ENCODE data around the gene RNF220.

Gene RNF220

DNA sequence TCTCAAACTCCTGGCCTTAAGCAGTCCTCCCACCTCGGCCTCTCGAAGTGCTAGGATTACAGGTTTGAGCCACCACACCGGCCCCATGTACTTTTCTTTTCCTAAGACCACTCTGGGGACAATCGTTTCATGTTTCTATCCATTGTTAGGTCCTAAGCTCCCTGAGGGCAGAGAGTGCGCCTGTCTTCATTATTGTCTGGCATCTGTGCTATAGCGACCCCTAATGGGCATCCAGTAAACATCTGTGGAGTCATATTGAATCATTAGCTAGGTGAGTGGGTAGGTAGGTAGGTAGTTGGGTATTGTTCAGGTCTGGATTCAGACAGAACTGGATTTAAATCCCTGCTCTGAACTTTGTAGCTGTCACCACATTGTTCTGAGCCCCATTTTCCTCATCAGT lies 203.1 kb downstream of the RNF220 start:
- Histone ChIP-seq H4K20me1 (ENCODE audit: insufficient read depth, low read length, poor library complexity, severe bottlenecking) (no peaks in the 10 kb centered on the region), H3K27me3 (ENCODE audit: insufficient read depth, low read length, poor library complexity, severe bottlenecking) (no peaks in the 10 kb centered on the region), H3K4me1 (ENCODE audit: insufficient read depth, low read length, poor library complexity, severe bottlenecking) (no peaks in the 10 kb centered on the region), H3K9me2 (replicated peaks; ENCODE audit: low read depth, low read length) (no peaks in the 10 kb centered on the region), H3K9me3 (ENCODE audit: insufficient read depth, low read depth, low read length) (no peaks in the 10 kb centered on the region), H3K9ac (ENCODE audit: low read depth, low read length, poor library complexity, severe bottlenecking) (no peak overlapping the region), H3K4me3 (ENCODE audit: low read length, poor library complexity, severe bottlenecking) (no peak overlapping the region), H3K4me2 (ENCODE audit: low read depth, low read length, poor library complexity, severe bottlenecking) (no peak overlapping the region), H3F3A (ENCODE audit: low read depth) (no peaks in the 10 kb centered on the region), H3K36me3 (ENCODE audit: insufficient read depth, low read length) (peaks cover 3% of the 10 kb centered on the region; the same call in 1 of the 2 replicates), H2AFZ (ENCODE audit: low read length) (no peak overlapping the region), H3K79me2 (ENCODE audit: insufficient read depth, low read length) (no peaks in the 10 kb centered on the region)
- TF ChIP-seq, protein P1, sequence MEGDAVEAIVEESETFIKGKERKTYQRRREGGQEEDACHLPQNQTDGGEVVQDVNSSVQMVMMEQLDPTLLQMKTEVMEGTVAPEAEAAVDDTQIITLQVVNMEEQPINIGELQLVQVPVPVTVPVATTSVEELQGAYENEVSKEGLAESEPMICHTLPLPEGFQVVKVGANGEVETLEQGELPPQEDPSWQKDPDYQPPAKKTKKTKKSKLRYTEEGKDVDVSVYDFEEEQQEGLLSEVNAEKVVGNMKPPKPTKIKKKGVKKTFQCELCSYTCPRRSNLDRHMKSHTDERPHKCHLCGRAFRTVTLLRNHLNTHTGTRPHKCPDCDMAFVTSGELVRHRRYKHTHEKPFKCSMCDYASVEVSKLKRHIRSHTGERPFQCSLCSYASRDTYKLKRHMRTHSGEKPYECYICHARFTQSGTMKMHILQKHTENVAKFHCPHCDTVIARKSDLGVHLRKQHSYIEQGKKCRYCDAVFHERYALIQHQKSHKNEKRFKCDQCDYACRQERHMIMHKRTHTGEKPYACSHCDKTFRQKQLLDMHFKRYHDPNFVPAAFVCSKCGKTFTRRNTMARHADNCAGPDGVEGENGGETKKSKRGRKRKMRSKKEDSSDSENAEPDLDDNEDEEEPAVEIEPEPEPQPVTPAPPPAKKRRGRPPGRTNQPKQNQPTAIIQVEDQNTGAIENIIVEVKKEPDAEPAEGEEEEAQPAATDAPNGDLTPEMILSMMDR (conservative IDR thresholded peaks at IDR 0.05; ENCODE audit: low read length): peak; percentile 38
- no peak for TF ChIP-seq EZH2phosphoT487 (IDR thresholded peaks at IDR 0.05; ENCODE audit: borderline replicate concordance)

- H2AFZ ChIP-seq (ENCODE audit: low read length): no peak overlapping the region
- H3K4me2 ChIP-seq (ENCODE audit: low read depth, low read length, poor library complexity, severe bottlenecking): no peak overlapping the region
Measured at GRCh38 chr1:44609412-44609767, 204.3 kb downstream of the RNF220 start.

GRCh38 chr1:44609768-44610526 lies 204.9 kb downstream of the RNF220 start:
- Histone ChIP-seq H3K4me1 (ENCODE audit: insufficient read depth, low read length, poor library complexity, severe bottlenecking) (no peaks in the 10 kb centered on the region), H3K4me2 (ENCODE audit: low read depth, low read length, poor library complexity, severe bottlenecking) (no peak overlapping the region), H3K9me2 (replicated peaks; ENCODE audit: low read depth, low read length) (no peaks in the 10 kb centered on the region), H3K9ac (ENCODE audit: low read depth, low read length, poor library complexity, severe bottlenecking) (no peak overlapping the region), H3K4me3 (ENCODE audit: low read length, poor library complexity, severe bottlenecking) (no peak overlapping the region), H3K9me3 (ENCODE audit: insufficient read depth, low read depth, low read length) (no peaks in the 10 kb centered on the region), H3K79me2 (ENCODE audit: insufficient read depth, low read length) (no peaks in the 10 kb centered on the region), H4K20me1 (ENCODE audit: insufficient read depth, low read length, poor library complexity, severe bottlenecking) (no peaks in the 10 kb centered on the region), H3K36me3 (ENCODE audit: insufficient read depth, low read length) (peaks cover 14% of the 10 kb centered on the region; the same call in 1 of the 2 replicates), H3F3A (ENCODE audit: low read depth) (no peaks in the 10 kb centered on the region), H2AFZ (ENCODE audit: low read length) (no peak overlapping the region), H3K27me3 (ENCODE audit: insufficient read depth, low read length, poor library complexity, severe bottlenecking) (no peaks in the 10 kb centered on the region)
- TF ChIP-seq, protein P1 (conservative IDR thresholded peaks at IDR 0.05; ENCODE audit: low read length): no peak
- no peak for TF ChIP-seq EZH2phosphoT487 (IDR thresholded peaks at IDR 0.05; ENCODE audit: borderline replicate concordance)

More at GRCh38 chr1:44609412-44609767, 204.3 kb downstream of the RNF220 start:
- Histone ChIP-seq H3K79me2 (ENCODE audit: insufficient read depth, low read length) (no peaks in the 10 kb centered on the region), H3K4me1 (ENCODE audit: insufficient read depth, low read length, poor library complexity, severe bottlenecking) (no peaks in the 10 kb centered on the region), H3K27me3 (ENCODE audit: insufficient read depth, low read length, poor library complexity, severe bottlenecking) (no peaks in the 10 kb centered on the region), H3K9me3 (ENCODE audit: insufficient read depth, low read depth, low read length) (no peaks in the 10 kb centered on the region), H3K9ac (ENCODE audit: low read depth, low read length, poor library complexity, severe bottlenecking) (no peak overlapping the region), H3F3A (ENCODE audit: low read depth) (no peaks in the 10 kb centered on the region), H3K36me3 (ENCODE audit: insufficient read depth, low read length) (peaks cover 8% of the 10 kb centered on the region; the same call in 1 of the 2 replicates), H3K9me2 (replicated peaks; ENCODE audit: low read depth, low read length) (no peaks in the 10 kb centered on the region), H4K20me1 (ENCODE audit: insufficient read depth, low read length, poor library complexity, severe bottlenecking) (no peaks in the 10 kb centered on the region), H3K4me3 (ENCODE audit: low read length, poor library complexity, severe bottlenecking) (no peak overlapping the region)
- no peak for TF ChIP-seq EZH2phosphoT487 (IDR thresholded peaks at IDR 0.05; ENCODE audit: borderline replicate concordance)
- TF ChIP-seq, protein P1 (conservative IDR thresholded peaks at IDR 0.05; ENCODE audit: low read length): peak; percentile 49
